GM20431 (cell line): Measurements from ENCODE around the gene RNF220.
"Not testable (repeated sequence)": the region's sequence is repeated elsewhere in the genome, so short reads cannot be mapped to it uniquely, and the experiment has no call there.

Source experiments
- in situ Hi-C: fragments of 300-500 bp; cut with MseI, MboI; formaldehyde crosslinking; loops from one replicate; pipeline ENCODE4 v1.15.0; 2020; ENCODE audit warnings: low sequenced_read_pairs; ENCODE audit not compliant: unreplicated experiment

RNF220 gene

GRCh38 chr1:44685218-44685617 is 280.2 kb downstream of the RNF220 start:
- in situ Hi-C loops, result no loop called here

- in situ Hi-C loops, result no loop called here
Observed at GRCh38 chr1:44685881-44686280, 280.8 kb downstream of the RNF220 start.

- in situ Hi-C loops, result no loop called here
Observed at GRCh38 chr1:44688760-44689446, 283.8 kb downstream of the RNF220 start.

GRCh38 chr1:44689447-44689765 is 284.4 kb downstream of the RNF220 start:
- in situ Hi-C loops, result no loop called here

- in situ Hi-C loops, result no loop called here
Observed at GRCh38 chr1:44693159-44693558, 288.1 kb downstream of the RNF220 start.

GRCh38 chr1:44693900-44694299 is 288.8 kb downstream of the RNF220 start:
- in situ Hi-C loops, result no loop called here

- in situ Hi-C loops, result no loop called here
Observed at GRCh38 chr1:44694863-44695478, 289.9 kb downstream of the RNF220 start.

- in situ Hi-C loops, result no loop called here
Observed at GRCh38 chr1:44695671-44696070, 290.6 kb downstream of the RNF220 start.

GRCh38 chr1:44696101-44696500 is 291.0 kb downstream of the RNF220 start:
- in situ Hi-C loops, result no loop called here

GRCh38 chr1:44696789-44697345 is 291.8 kb downstream of the RNF220 start:
- in situ Hi-C loops, result no loop called here

- in situ Hi-C loops, result no loop called here
Observed at GRCh38 chr1:44698138-44698537, 293.1 kb downstream of the RNF220 start.

- in situ Hi-C loops, result not testable (repeated sequence)
Observed at GRCh38 chr1:44699375-44699774, 294.3 kb downstream of the RNF220 start.

GRCh38 chr1:44700573-44700972 is 295.5 kb downstream of the RNF220 start:
- in situ Hi-C loops, result no loop called here

- in situ Hi-C loops, result no loop called here
Observed at GRCh38 chr1:44701141-44701573, 296.1 kb downstream of the RNF220 start.
